GM18909 (cell line): ENCODE measurements around the gene RUNX2.

Experiments used
- ATAC-seq: cut with Tn5 transposase; IDR thresholded peaks from one replicate; pipeline ENCODE4 v1.9.1; 2021; ENCODE audit warnings: mild to moderate bottlenecking; ENCODE audit not compliant: unreplicated experiment, poor library complexity

Gene RUNX2

DNA sequence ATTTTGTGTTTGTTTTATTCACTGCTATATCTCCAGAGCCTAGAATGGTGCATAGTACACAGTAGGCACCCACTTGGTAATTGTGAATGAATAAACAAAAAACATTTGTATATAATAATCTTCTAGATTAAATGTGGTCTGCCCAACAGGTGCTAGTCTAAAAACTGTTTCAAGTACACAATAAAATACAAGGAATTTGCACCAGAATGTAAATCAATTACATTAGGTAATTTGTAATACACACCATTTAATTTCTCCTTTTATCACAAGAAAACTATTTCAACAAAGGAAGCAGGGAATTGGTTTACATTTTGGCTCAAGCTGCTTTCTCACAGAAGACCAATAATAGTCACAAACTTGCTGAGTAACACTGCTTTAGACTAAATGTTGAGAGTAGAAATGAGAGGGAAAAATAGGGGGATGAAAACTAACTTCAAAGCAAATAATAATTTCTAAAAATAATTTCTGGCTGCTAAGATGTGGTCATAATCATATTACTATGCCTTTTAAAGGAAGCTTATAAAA is 22.1 kb downstream of the RUNX2 start:
- ATAC-seq = no peak

DNA sequence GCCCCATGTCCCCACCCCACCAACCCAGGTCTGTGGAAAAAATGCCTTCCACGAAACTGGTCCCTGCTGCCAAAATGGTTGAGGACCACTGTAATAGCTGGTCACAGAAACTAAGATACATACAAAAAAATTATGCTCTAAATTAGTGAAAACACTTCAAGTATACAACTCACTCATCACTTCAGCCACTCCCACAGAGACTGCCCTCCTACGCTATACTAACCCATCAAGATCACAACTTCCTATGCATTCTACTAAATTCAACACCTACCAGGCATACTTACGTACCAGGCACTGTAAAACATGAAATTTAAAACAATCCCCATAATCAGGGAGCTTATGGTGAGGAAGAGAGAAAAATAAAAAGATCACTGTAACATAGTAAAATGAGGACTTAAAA is 22.9 kb downstream of the RUNX2 start:
- ATAC-seq = no peak

DNA sequence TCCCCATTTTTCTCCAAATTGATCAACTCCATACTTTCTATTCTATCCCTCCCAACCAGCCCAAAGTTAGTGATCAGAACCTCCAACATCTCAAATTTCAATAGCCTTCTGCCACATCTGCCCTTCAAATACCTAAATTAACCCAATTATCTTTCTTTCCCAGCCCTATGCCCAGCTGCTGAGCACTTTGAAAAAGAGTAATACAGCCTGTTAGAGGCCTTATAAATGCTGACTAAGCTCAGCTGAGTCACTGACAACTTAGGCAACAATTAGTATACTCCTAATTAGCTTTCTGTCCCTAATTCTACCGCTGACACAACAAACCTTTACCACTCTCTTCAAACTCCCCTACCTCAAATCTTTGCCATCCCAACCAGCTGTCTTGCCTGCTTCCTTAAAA is 23.5 kb downstream of the RUNX2 start:
- no peak for ATAC-seq

DNA sequence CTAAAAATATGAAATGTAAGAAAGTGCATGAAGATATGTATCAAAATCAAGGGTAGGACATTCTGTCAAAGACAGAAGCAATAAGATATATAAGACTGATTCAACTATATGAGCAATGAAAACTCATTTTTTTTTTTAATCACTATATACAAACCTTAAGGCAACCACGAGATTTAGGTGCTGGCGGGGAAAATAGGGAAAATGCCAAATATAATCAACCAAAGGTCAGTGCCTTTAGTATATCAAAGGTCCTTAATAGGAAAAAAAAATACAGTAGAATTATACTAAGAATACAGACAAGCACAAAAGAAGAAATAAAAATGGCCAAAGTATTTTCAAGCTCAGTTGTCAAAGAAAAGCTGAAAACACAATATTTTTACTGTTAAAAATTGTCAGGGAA is 25.5 kb downstream of the RUNX2 start:
- no peak for ATAC-seq

DNA sequence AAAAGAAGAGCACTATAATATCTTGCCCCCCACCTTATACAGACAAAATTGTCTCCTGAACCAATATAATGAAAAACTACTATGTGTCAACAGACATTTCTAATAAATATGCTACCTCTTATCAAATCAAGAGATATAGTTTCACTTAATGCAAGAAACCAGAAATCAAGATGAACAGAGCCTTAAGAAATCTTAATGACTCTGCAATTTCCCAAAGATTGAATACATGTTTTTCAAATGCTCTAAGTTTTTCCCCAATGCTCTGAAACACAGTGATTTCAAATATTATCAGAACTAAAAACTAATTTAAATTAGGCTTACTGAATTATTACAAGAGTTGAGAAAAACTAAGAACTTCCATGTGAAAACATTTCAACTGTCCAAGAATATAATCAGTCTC is 36.3 kb downstream of the RUNX2 start:
- no peak for ATAC-seq

DNA sequence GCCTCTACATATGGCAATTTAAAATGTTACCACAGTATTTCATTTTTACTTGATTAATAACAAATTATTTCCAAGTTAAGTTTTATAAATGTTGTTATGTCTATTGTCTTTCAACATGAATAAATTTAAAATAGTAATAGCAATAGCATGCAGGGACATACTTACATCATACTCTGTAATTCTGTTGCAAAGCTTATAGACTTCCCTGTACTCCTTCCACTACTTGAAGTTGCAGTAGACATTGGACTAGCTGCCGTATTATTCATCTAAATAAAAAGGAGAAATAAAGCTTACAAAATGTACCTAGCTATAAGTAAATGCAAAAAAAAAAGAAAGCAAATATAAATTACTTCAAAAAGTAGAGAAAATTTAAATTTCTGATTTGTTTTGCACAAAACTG is 36.9 kb downstream of the RUNX2 start:
- ATAC-seq = no peak

DNA sequence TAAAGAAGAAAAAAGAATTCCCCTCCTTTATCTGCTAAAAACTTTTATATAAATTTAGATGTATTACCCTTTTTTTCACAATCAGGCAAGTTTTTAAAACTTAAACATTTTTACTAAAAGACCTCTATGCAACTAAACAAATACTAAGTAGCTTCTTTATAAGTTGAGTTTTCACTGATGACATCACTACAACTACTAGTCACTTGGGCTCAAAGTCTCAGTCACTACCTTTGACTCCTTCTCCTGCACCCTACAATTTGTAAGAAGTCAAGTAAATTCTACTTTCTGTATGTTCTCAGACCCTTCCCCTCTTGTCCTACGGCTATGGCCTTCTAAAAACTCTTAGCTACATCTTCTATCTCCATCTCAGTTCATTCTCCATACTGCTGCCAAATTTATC is 38.4 kb downstream of the RUNX2 start:
- no peak for ATAC-seq

DNA sequence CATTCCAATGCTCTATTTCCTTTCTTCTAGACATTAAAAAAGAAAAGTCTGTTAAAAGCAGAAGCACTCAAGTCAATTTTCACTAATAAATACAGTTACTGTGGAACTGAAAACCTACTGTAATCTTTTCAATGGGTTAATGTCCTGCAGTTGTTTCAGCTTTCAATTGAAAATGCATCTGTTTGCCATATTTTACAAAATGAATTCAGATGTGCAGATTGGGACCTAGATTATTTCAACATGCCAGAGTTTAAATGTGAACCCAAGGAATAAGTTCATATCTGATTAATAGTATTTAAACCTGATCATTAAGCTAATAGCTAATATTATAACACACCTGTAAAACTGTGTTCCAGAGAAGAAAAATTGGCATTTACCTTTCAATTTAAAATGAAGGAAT is 39.9 kb downstream of the RUNX2 start:
- ATAC-seq = no peak

DNA sequence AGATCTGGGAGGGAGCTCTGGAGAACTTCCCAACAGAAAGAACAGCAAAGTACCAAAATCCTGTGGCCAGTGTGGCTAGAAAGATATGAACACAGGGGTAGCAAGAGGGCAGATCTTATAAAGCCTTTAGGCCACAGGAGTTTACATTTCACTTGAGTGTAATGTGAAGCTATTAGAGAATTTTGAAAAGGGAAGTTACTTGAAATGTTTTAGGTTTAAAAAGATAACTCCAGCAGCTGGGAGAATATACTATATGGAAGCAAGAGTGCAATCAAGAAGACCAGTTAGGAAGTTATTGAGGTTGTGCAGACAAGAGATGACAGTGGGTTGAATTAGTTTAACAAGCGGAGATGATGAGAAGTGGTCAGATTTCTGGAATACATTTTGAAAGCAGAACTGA is 41.7 kb downstream of the RUNX2 start:
- ATAC-seq = no peak

DNA sequence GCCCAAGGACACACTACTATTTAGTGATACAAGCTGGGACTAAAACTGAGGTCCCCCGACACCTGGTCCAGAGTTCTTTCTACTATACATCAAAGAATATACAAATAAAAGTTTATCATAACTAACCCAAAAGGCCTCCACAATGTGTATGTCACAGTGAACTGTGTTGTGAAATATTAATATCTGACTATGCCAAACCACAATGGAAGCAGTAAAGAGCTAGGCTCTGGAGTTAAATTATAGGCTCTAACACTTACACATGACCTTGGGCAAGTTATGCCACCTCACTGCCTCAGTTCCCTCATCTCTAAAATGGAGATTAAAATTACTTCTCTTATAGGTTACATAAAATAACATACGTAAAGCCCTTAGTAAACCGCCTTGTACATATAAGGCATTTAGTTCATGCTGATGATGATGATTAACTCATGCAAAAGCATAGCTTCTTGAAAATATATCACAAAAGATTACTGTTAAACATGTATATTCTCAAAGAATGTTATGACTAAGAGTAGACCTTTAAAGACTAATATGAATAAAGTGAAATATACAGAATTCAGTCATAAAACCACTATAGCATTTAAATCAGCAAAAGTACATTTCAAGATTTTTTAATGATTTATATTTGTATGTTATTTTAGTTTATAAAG is 43.9 kb downstream of the RUNX2 start:
- ATAC-seq = no peak

DNA sequence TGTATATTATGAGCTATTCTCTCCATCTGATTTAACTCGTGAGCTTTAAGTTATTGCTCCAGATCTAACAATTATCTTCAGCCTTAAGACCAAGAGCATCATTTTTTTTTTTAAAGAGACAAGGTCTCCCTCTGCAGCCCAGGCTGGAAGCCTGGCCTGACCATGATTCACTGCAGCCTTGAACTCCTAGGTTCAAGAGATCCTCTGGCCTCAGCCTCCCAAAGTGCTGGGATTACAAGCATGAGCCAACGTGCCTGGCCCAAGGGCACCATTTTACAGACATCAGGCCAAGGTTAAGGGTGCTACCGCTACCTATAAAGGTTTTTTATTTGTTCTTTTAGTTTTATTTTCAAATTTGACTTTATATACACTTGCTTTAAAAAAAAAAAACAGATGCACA is 47.3 kb downstream of the RUNX2 start:
- no peak for ATAC-seq

DNA sequence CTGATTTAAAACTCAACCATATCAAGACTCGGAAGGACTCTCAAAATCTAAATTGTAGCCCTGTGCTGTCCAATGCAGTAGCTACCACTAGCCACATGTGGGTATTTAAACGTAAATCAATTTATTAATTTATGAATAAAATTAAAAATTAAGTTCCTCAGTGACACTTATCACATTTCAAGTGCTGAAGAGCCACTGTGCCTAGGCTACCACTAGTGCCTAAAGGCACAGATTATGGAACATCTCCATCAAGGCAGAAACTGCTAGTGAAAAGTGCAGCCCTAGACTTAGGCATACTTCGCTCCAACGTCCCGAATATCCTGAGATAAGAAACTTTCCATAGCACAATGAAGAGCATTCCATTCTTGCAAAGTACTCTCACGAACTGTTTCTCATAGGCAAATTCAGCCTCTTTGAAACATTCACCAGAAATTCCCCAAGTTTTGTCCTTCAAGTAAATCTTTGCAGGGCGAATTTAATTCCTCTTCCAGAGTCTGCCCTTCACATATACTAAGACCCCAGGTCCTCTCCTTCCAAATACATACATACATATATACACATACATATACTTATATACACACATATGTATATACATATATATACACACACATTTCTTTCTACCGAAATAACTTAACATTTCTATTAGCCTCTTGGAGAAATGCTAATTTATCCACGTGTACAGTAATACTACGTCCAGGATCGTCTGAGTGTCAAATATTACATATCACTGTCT is 48.3 kb downstream of the RUNX2 start:
- no peak for ATAC-seq

DNA sequence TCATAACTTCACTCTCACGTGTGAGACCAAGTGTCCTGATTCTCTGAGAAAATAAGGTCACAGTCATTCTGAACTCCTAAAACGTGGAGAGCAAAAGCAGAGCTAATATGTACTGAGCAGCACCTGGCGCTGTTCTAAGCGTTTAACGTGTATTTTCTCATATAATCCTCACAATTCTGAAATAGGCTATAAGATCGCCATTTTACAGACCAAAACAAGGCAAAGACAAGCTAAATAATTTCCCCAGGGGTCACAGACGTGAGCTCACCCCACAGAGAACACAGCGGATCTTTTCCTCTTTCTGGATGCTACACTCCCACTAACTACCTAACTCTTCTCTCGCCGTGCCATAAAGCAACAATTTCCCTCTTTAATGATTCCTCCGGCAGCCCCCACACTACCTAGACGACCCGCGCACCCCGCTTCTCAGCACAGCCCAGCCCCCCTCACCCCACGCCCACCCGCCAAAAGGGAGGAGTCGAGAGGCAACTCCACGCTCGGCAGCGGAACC is 49.0 kb downstream of the RUNX2 start:
- peak; percentile 7 for ATAC-seq

DNA sequence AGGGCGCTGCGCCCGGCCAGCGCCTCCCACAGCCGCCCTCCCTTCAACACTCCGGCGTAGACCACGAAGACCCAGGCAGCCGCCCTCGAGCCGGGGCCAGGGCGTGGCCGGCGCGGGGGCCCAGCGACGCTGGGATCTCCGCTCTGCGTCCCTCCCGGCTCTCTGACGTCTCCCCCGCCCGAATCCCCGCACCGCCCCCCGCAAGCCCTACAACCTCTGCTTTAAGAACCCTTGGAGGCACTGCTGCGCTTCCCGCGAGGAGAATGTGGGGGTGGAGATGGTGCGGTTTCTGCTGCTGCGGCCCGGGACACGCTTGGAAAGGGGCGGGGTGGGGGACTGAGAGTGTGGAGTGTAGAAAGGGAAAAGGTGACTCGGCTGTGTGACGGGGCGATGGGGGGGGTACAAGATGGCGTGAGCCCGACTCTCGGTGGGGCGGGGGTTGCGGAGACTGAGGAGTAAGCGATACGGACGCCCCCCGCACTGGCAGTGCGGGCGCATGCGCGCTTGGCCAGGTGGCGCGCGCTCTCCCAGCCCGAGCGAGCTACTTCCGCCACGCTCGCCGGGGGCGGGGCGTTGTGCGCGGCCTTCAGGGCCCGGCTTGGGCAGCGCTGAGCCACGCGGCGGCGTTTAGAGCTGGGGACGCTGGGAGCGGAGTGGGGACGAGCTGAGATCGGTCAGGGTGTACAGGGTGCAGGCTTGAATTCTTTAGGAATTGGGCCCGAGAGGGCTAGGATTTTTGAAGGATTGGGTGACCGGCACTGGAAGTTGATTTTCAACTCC is 49.6 kb downstream of the RUNX2 start, which contains the start of gene SUPT3H:
Gene SUPT3H, minus strand, starts transcription at position 381 of the 780 bp plus-strand sequence.
- peak; percentile 95 for ATAC-seq

DNA sequence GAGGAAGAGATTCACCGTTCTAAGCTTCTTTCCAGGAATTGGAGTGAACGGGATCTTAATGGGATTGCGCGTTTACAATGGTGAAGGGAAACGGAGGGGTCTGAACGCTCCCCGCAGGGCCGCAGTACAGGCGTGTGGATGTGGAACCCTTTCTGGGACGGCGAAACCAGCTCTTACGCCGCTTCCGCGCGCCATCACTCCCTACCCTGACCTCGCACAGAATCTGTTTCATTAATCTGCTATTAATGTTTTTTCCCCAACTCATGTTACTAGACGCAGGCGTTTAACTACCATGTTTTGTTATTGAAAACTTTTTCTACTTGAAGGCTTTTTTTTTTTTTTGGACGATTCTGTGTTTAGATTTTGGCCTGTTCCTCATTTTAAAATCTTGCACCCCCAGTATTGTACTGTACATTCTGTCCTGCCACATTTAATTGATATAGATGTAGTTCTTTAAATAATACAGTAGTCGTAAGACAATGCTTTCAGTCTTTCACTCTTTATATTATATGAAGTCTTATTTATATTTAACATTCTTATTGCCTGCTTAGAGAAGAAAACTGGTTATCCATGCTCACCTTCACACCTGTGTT is 50.3 kb downstream of the RUNX2 start:
- peak; percentile 36 for ATAC-seq

DNA sequence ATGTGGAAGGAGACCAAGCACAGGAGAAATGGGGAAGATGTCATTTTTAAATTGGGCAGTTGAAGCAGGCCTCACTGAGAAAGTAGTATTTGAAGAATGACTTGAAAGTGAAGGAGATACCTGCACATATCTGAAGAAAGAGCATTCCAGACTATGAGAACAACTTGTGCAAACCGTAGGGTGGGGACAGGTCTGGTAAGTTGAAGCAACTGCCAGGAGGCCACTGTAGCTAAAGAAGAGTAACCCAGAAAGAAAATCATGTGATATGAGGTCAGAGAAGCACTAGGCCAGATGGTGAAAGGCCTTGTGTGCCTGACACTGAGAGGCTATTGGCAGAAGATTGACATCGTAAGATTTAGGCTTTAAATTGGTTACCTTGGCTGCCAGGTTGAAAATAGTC is 54.3 kb downstream of the RUNX2 start:
- no peak for ATAC-seq

DNA sequence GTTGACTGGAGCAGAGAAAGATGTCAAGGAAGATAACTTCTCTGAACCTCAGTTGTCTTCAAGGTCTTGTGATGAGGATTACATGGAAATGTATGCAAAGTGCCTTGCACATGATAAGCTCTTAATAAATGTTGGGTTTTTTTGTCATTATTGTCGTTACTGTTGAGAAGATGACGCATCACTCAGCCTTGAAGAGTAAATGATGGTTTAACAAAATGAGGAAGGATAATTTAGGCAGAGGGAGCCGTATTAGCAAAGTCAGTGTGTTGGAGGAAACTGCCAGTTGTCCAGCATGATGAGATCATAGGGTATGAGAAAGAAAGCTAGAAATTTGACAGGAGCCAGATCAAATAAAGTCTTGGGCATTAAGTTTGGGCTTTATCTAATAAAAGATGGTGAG is 58.4 kb downstream of the RUNX2 start:
- ATAC-seq = no peak

DNA sequence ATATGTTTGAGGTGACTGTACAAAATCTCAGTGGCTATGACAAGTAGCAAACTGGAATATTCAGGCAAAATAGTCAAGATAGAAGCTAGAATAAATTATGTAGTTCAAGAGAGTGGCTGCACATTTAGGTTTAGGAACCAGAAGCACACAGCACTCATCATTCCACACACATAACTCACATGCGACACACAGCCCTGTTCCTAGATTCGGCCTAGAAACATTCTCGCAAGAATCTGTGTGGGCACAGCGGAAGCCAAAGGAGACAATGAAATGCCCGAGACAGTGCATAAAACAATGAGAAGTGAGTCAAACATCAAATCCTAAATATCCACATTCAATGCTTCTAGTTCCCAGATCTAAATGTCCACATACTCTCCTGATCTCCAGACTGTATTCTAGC is 59.1 kb downstream of the RUNX2 start:
- no peak for ATAC-seq

DNA sequence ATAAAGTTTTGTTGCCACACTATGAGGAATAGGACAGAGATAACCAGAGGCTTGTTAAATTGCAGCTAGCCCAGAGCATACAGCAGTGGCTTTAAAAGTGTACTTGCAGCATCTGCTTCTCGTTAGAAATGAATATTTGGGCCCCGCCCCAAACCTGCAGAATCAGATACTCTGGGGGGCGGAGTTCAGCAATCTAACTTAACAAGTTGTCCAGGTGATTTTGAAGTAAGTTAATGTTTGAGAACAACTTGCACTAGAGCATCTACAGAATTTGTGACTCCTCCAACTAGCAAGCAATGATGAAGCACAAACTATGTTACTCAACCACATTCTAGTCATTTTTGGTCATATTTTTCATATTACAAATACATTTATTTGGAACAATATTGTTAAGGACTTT is 60.2 kb downstream of the RUNX2 start:
- no peak for ATAC-seq

DNA sequence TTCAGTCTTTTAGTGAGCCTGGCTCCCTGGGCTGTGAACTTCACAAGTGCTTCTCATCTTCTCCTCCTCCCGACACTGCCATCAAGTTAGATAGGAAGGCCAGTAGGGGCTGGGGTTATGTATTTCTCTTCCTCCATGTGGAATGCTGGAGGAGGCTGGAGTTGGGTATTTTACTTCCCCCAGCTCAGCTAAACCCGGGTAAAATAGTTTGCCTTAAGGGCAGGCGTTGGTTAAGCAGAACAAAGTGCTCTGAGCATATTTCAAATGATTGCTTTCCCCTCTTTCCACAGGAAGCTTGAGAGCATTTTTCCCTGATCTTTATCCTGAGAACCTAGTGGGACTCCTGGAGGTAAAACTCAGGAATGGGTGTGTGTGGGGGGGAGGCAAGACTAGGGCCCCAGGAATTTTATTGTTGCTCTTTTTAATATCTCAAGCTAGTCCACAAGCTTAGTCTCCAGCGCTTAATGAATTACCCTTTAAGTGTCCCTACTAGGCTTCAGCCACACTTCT is 66.5 kb downstream of the RUNX2 start:
- no peak for ATAC-seq
